CD14-positive monocyte (primary cell): Measurements from ENCODE around the gene RGMA. TPM values are rescaled to one million over a fixed set of nuclear protein-coding genes. Genes with fewer than 3 reads are reported as not detected.

Experiments
- DNase-seq, 3 donors: peaks; one replicate each; pipeline ENCODE4 v3.0.0-alpha.2; 2011 to 2022
- H2AFZ ChIP-seq: 2 replicates; pipeline ENCODE4 v1.6.0; 2012; ENCODE audit warnings: mild to moderate bottlenecking, low read depth, low read length, inconsistent platforms; ENCODE audit not compliant: insufficient read depth, poor library complexity, severe bottlenecking
- H3K27ac ChIP-seq, 2 donors: 1 replicate in 1 of 2; 2 replicates in 1 of 2; pipeline ENCODE4 v1.5.1; 2012 to 2013; ENCODE audit warnings: low read length in 2 of 2, control low read depth in 1 of 2, inconsistent platforms in 1 of 2, low read depth in 1 of 2, mild to moderate bottlenecking in 1 of 2
- H3K27me3 ChIP-seq, 2 donors: one replicate each; pipeline versions ENCODE4 v1.6.0 to v1.6.1; 2011 to 2013; ENCODE audit warnings: low read length in 2 of 2; ENCODE audit not compliant: control insufficient read depth in 2 of 2, insufficient read depth in 2 of 2
- H3K36me3 ChIP-seq, 2 donors: replicated peaks in 1 of 2; 1 replicate in 1 of 2; 2 replicates in 1 of 2; pipeline versions ENCODE4 v1.5.1 to v1.6.1; 2012 to 2013; ENCODE audit warnings: low read length in 2 of 2, control low read depth in 1 of 2, inconsistent platforms in 1 of 2, mild to moderate bottlenecking in 1 of 2; ENCODE audit not compliant: insufficient read depth in 2 of 2, control insufficient read depth in 1 of 2
- H3K4me1 ChIP-seq, 2 donors: 1 replicate in 1 of 2; 2 replicates in 1 of 2; pipeline versions ENCODE4 v1.5.1 to v1.6.1; 2012 to 2013; ENCODE audit warnings: low read length in 2 of 2, control low read depth in 1 of 2, inconsistent platforms in 1 of 2, mild to moderate bottlenecking in 1 of 2, moderate library complexity in 1 of 2; ENCODE audit not compliant: insufficient read depth in 2 of 2, control insufficient read depth in 1 of 2
- H3K4me2 ChIP-seq: replicated peaks from 2 replicates; pipeline ENCODE3; 2012; ENCODE audit warnings: low read length, moderate library complexity, mild to moderate bottlenecking; ENCODE audit not compliant: poor library complexity, severe bottlenecking; ENCODE audit errors: extremely low read depth
- H3K4me3 ChIP-seq, 3 experiments: fragments of 200-600 bp in 1 of 3; sonication (generic) in 1 of 3; replicated peaks in 1 of 3; 1 replicate in 2 of 3; 2 replicates in 1 of 3; pipeline ENCODE4 v1.5.1; 2011 to 2013; ENCODE audit warnings: low read length in 3 of 3, mild to moderate bottlenecking in 3 of 3, control low read depth in 2 of 3, low read depth in 2 of 3, inconsistent platforms in 1 of 3, moderate library complexity in 1 of 3
- H3K79me2 ChIP-seq: 2 replicates; pipeline ENCODE4 v1.6.0; 2012; ENCODE audit warnings: mild to moderate bottlenecking, control low read depth, inconsistent platforms, low read length, moderate library complexity; ENCODE audit not compliant: insufficient read depth
- H3K9ac ChIP-seq: 2 replicates; pipeline ENCODE4 v1.6.0; 2017; ENCODE audit warnings: low read length, mild to moderate bottlenecking; ENCODE audit not compliant: insufficient read depth, poor library complexity, severe bottlenecking
- H3K9me3 ChIP-seq, 2 donors: replicated peaks in 1 of 2; 1 replicate in 1 of 2; 2 replicates in 1 of 2; pipeline versions ENCODE4 v1.5.1 to v1.6.1; 2012 to 2013; ENCODE audit warnings: low read length in 2 of 2, control low read depth in 1 of 2; ENCODE audit not compliant: control insufficient read depth in 1 of 2, insufficient read depth in 1 of 2
- H4K20me1 ChIP-seq: 2 replicates; pipeline ENCODE4 v1.6.0; 2012; ENCODE audit warnings: mild to moderate bottlenecking, low read length, control low read depth, moderate library complexity; ENCODE audit not compliant: insufficient read depth
- H3K27ac Mint-ChIP-seq, 7 donors: one replicate each; pipeline ENCODE4 v1.8.0; 2020; ENCODE audit warnings: mild to moderate bottlenecking in 7 of 7, mixed read lengths in 7 of 7, moderate library complexity in 6 of 7, inconsistent platforms in 2 of 7
- H3K27me3 Mint-ChIP-seq, 3 donors: one replicate each; pipeline ENCODE4 v1.8.0; 2021 to 2022; ENCODE audit warnings: low read depth in 3 of 3, mild to moderate bottlenecking in 3 of 3, mixed read lengths in 3 of 3, moderate library complexity in 3 of 3, inconsistent platforms in 1 of 3
- H3K36me3 Mint-ChIP-seq, 2 donors: one replicate each; pipeline ENCODE4 v1.8.0; 2020; ENCODE audit warnings: mixed read lengths in 2 of 2, inconsistent platforms in 1 of 2, mild to moderate bottlenecking in 1 of 2
- H3K4me1 Mint-ChIP-seq: one replicate; pipeline ENCODE4 v1.8.0; 2020; ENCODE audit warnings: mild to moderate bottlenecking, mixed read lengths
- H3K4me3 Mint-ChIP-seq, 2 donors: one replicate each; pipeline ENCODE4 v1.8.0; 2020; ENCODE audit warnings: mild to moderate bottlenecking in 2 of 2, mixed read lengths in 2 of 2, moderate library complexity in 1 of 2
- H3K9me3 Mint-ChIP-seq, 7 donors: one replicate each; pipeline ENCODE4 v1.8.0; 2020 to 2022; ENCODE audit warnings: mixed read lengths in 7 of 7, mild to moderate bottlenecking in 6 of 7, moderate library complexity in 6 of 7, inconsistent platforms in 2 of 7
- CTCF ChIP-seq: fragments of 200-600 bp; IDR thresholded peaks from one replicate; pipeline ENCODE4 v1.8.0; 2022; ENCODE audit warnings: antibody characterized with exemption, mild to moderate bottlenecking
- WGBS: methylation state at CpG from one replicate; pipeline ENCODE4 v1.1.5; 2013; ENCODE audit warnings: missing lambda C conversion rate; ENCODE audit not compliant: insufficient coverage; 5-methylcytosine and 5-hydroxymethylcytosine counted together
- intact Hi-C, 2 donors: fragments of 100-400 bp; cut with micrococcal nuclease; formaldehyde crosslinking; loops; one replicate each; pipeline versions ENCODE4 v1.15.0 to v1.15.1; 2023
- polyA plus RNA-seq, 3 donors: library from polyadenylated mRNA; depleted of rRNA in 1 of 3; unstranded in 2 of 3; stranded (reverse) in 1 of 3; fragments of 300-500 nt in 2 of 3; fragments of >200 nt in 1 of 3; fragmentation: Illumina TruSeq in 2 of 3; gene quantifications; 1 replicate in 2 of 3; 2 replicates in 1 of 3; pipeline ENCODE4 v1.2.3, GENCODE V29; 2012 to 2021

Gene RGMA
- polyA plus RNA-seq, 3 donors: 0.07 to 0.35 (median 0.08) TPM

DNA sequence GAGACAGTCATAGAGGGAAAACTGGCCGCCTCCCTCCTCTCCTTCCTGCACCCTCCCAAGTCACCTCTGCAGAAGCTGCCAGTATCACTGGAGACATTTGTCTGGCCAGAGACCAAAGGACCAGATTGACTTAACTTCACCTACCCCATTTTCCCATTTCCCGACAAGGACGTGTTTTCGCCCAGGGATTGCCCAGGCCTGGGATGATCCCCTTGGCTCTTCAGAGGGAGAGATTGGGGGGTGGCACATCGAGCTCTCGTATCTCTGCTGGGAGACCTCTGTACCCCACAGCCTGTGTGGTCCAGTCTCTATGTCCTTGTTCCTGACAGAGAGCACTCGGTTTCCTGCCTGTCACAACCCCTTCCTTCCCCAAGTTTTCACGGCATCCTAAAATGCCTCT, 31.4 kb downstream of the RGMA start:
- no peaks in the 10 kb centered on the region for H3K36me3 Mint-ChIP-seq
- intact Hi-C loops: no loop called here
- Histone ChIP-seq H3K9me3 (no peaks in the 10 kb centered on the region), H3K4me3 (no peak overlapping the region), H3K36me3 (no peaks in the 10 kb centered on the region), H3K79me2 (no peaks in the 10 kb centered on the region), H4K20me1 (no peaks in the 10 kb centered on the region), H3K27me3 (no peaks in the 10 kb centered on the region), H2AFZ (no peak overlapping the region), H3K4me1 (no peaks in the 10 kb centered on the region), H3K27ac (no peak overlapping the region), H3K9ac (no peak overlapping the region), H3K4me2 (no peak overlapping the region)
- peaks cover 6 to 20% (median 11%) of the 10 kb centered on the region in 3 donors for H3K27me3 Mint-ChIP-seq
- H3K27ac Mint-ChIP-seq: no peak overlapping the region
- TF ChIP-seq CTCF: no peak
- H3K4me1 Mint-ChIP-seq: peaks cover 11% of the 10 kb centered on the region
- no peak for DNase-seq
- H3K4me3 Mint-ChIP-seq: no peak overlapping the region
- peaks cover 0 to 2% (median 0%) of the 10 kb centered on the region in 7 donors for H3K9me3 Mint-ChIP-seq
- 60% methylated on average over 3 of the region's 8 CpGs for WGBS

GRCh38 chr15:93056836-93057235, 32.2 kb downstream of the RGMA start:
- DNase-seq: no peak
- Histone ChIP-seq H3K27me3 (no peaks in the 10 kb centered on the region), H3K4me1 (no peaks in the 10 kb centered on the region), H3K9ac (no peak overlapping the region), H3K4me2 (no peak overlapping the region), H3K9me3 (no peaks in the 10 kb centered on the region), H3K27ac (no peak overlapping the region), H3K36me3 (no peaks in the 10 kb centered on the region), H4K20me1 (no peaks in the 10 kb centered on the region), H2AFZ (no peak overlapping the region), H3K79me2 (no peaks in the 10 kb centered on the region), H3K4me3 (no peak overlapping the region)
- TF ChIP-seq CTCF: no peak
- Mint-ChIP-seq H3K9me3 (peaks cover 0 to 2% (median 0%) of the 10 kb centered on the region in 7 donors), H3K27me3 (peaks cover 5 to 16% (median 13%) of the 10 kb centered on the region in 3 donors), H3K27ac (peak overlapping the region in 1 of 7 donors; percentile 57), H3K4me3 (no peak overlapping the region), H3K36me3 (no peaks in the 10 kb centered on the region), H3K4me1 (peaks cover 11% of the 10 kb centered on the region)
- WGBS: 100% methylated on average over 3 of the region's 7 CpGs
- intact Hi-C loops: no loop called here
